RWPE1 (cell line): ENCODE measurements around the gene TREM1.

ENCODE experiments used
- CTCF ChIA-PET: fragments of 350-600 bp; sonication (Branson Sonifier 250); formaldehyde crosslinking; extraction: SDS; loops from one replicate; lab custom pipeline; 2021; lab: Yijun Ruan, JAX
- POLR2A ChIA-PET: fragments of 400-600 bp; formaldehyde crosslinking; extraction: SDS; loops from one replicate; lab custom pipeline; 2020; ENCODE audit warnings: antibody characterized with exemption; ENCODE audit not compliant: low non-redundant PET; lab: Yijun Ruan, JAX
- DNase-seq: peaks from one replicate; pipeline ENCODE4 v3.0.0; 2012; ENCODE audit warnings: low spot score
- H3K27ac ChIP-seq: fragments of 450-650 bp; 2 replicates; pipeline ENCODE4 v1.5.1; 2017
- TF ChIP-seq, protein P1 (sequence below): fragments of 450-650 bp; conservative IDR thresholded peaks from 2 replicates; pipeline ENCODE4 v1.5.1; 2017; ENCODE audit warnings: low read depth, mild to moderate bottlenecking

TREM1 gene

DNA sequence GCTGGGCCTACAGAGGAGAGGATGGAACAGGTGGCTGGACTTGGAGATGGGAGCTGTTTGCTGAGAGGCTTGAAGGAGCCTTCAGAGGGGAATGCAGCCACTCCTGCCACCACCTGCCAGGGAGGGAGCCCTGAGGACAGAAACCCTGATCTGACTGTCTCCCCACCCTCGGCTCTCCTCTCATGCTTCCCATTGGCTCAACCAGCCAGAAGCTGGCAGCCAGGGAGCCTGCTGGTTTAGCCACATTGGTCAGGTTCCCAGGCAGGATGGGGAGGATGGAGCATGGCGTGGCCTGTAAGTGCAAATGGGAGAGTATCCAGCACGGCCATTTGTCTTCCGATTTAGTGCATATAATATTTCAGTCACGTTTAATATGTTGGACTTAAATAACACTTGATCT is 12.8 kb downstream of the TREM1 start:
- ChIA-PET POLR2A (no interaction called here), CTCF (no interaction called here)
- H3K27ac ChIP-seq = no peak overlapping the region
- TF ChIP-seq, protein P1, sequence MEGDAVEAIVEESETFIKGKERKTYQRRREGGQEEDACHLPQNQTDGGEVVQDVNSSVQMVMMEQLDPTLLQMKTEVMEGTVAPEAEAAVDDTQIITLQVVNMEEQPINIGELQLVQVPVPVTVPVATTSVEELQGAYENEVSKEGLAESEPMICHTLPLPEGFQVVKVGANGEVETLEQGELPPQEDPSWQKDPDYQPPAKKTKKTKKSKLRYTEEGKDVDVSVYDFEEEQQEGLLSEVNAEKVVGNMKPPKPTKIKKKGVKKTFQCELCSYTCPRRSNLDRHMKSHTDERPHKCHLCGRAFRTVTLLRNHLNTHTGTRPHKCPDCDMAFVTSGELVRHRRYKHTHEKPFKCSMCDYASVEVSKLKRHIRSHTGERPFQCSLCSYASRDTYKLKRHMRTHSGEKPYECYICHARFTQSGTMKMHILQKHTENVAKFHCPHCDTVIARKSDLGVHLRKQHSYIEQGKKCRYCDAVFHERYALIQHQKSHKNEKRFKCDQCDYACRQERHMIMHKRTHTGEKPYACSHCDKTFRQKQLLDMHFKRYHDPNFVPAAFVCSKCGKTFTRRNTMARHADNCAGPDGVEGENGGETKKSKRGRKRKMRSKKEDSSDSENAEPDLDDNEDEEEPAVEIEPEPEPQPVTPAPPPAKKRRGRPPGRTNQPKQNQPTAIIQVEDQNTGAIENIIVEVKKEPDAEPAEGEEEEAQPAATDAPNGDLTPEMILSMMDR = no peak
- DNase-seq = no peak

GRCh38 chr6:41272591-41273240 is 13.8 kb downstream of the TREM1 start:
- no peak for DNase-seq
- CTCF ChIA-PET = no interaction called here
- POLR2A ChIA-PET = no interaction called here
- H3K27ac ChIP-seq = no peak overlapping the region
- TF ChIP-seq, protein P1 = no peak

DNA sequence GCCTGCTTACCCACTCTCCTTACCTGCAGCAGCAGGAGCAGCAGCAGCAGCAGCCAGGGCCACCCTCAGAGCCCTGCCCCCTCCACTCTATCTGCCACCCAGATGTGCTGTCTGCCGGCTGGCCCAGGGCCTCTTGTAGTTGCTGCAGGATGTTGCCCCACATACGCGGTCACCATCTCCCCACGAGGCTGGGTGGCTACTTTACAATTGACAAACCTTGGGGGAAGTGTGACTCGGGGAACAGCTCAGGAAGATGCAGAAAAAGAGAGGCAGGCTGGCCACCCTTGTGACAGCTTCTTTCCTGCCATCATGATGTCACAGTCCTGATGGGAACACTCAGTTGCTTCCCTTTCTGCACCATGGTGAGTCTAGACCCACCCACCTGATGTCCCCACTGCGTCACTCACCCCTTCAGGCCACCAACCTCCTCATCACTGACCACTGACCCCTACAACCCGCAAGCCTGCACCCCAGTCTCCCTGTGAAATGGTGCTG is 14.5 kb downstream of the TREM1 start:
- no peak for DNase-seq
- H3K27ac ChIP-seq = no peak overlapping the region
- CTCF ChIA-PET = no interaction called here
- TF ChIP-seq, protein P1 = no peak
- POLR2A ChIA-PET = no interaction called here

DNA sequence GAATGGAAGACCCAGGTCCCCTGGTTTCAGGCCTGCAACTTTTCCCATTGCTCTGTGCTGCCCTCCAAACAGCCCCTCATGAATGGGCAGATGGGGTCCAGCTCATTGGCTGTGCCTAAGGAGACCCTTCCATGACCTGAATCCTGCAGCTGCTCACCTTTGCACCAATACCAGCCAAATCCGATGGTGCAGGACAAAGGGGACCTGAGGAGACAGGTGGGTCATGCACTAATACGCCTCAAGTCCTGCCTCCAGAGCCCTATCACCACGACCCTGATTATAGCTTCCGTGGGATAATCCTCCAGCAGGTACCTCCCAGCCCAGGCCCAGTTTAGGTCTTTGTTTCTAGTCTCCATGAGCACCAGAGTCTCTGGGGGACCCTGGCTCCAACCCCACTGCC is 16.8 kb downstream of the TREM1 start:
- TF ChIP-seq, protein P1 = no peak
- CTCF ChIA-PET = interaction anchor here (1.1 kb wide), 1 partner anchor 37 kb away, joined by 4 read pairs; no protein-coding TSS in a partner anchor
- H3K27ac ChIP-seq = no peak overlapping the region
- DNase-seq = no peak
- POLR2A ChIA-PET = no interaction called here

- H3K27ac ChIP-seq = no peak overlapping the region
- POLR2A ChIA-PET = no interaction called here
- CTCF ChIA-PET = no interaction called here
- TF ChIP-seq, protein P1 = no peak
- no peak for DNase-seq
Measured at GRCh38 chr6:41269166-41269565, 17.3 kb downstream of the TREM1 start.

DNA sequence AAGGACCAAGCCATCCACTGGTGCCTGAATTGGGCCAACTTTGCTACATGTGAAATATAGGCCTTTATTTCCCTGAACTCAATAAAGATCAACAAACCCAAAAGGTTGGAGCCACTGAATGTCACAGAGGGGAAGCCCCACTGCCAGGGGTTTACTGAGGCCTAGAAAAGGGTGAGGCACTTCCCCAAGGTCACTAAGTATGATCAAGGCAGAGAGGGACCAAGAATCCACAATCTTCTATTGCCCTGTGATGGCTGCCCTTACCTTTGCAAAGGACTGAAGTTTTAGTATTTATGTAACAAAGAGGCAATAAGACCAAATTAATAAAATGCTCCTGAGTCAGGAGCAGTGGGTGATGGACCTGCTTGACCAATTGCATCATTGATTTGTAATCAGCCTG is 18.0 kb downstream of the TREM1 start:
- DNase-seq = no peak
- POLR2A ChIA-PET = no interaction called here
- CTCF ChIA-PET = no interaction called here
- no peak overlapping the region for H3K27ac ChIP-seq
- TF ChIP-seq, protein P1 = no peak
